H9 (cell line): ENCODE data around the gene KATNIP. TPM values are rescaled to one million over a fixed set of nuclear protein-coding genes. Genes with fewer than 3 reads are reported as not detected.

ENCODE experiments used
- DNase-seq: peaks from one replicate; pipeline ENCODE4 v3.0.0-alpha.2; 2017
- H2AFZ ChIP-seq: one replicate; pipeline ENCODE4 v1.6.1; 2013; ENCODE audit warnings: mild to moderate bottlenecking, low read length, control low read depth, moderate library complexity
- H2AK5ac ChIP-seq: 2 replicates; pipeline ENCODE4 v1.6.1; 2013; ENCODE audit warnings: low read length, control low read depth, mixed read lengths; ENCODE audit not compliant: insufficient read length
- H2BK120ac ChIP-seq: one replicate; pipeline ENCODE4 v1.6.1; 2013; ENCODE audit warnings: low read depth, mild to moderate bottlenecking, low read length, control low read depth, inconsistent platforms; ENCODE audit not compliant: poor library complexity, severe bottlenecking
- H2BK12ac ChIP-seq: 2 replicates; pipeline ENCODE4 v1.6.1; 2013; ENCODE audit warnings: low read length, control low read depth, mixed read lengths, low read depth; ENCODE audit not compliant: insufficient read length
- H2BK15ac ChIP-seq: 2 replicates; pipeline ENCODE4 v1.6.1; 2013; ENCODE audit warnings: low read depth, low read length, control low read depth
- H2BK20ac ChIP-seq: one replicate; pipeline ENCODE4 v1.6.1; 2013; ENCODE audit warnings: low read depth, mild to moderate bottlenecking, low read length, control low read depth, inconsistent platforms; ENCODE audit not compliant: poor library complexity, severe bottlenecking
- H2BK5ac ChIP-seq: 2 replicates; pipeline ENCODE4 v1.6.1; 2013; ENCODE audit warnings: low read length, control low read depth, mixed read lengths; ENCODE audit not compliant: insufficient read length
- H3K14ac ChIP-seq: 2 replicates; pipeline ENCODE4 v1.6.1; 2013; ENCODE audit warnings: low read length, control low read depth; ENCODE audit not compliant: insufficient read depth
- H3K18ac ChIP-seq: 2 replicates; pipeline ENCODE4 v1.6.1; 2013; ENCODE audit warnings: low read depth, mild to moderate bottlenecking, mixed read lengths, low read length, control low read depth; ENCODE audit not compliant: insufficient read length
- H3K23ac ChIP-seq: 2 replicates; pipeline ENCODE4 v1.6.1; 2013; ENCODE audit warnings: low read length, control low read depth, mixed read lengths, low read depth; ENCODE audit not compliant: insufficient read length
- H3K23me2 ChIP-seq: 2 replicates; pipeline ENCODE4 v1.6.1; 2013; ENCODE audit warnings: low read depth, mild to moderate bottlenecking, mixed read lengths, low read length, control low read depth; ENCODE audit not compliant: insufficient read length, poor library complexity, severe bottlenecking
- H3K27ac ChIP-seq: 2 replicates; pipeline ENCODE4 v1.5.1; 2013; ENCODE audit warnings: low read length, control low read depth, mixed read lengths, low read depth; ENCODE audit not compliant: insufficient read length
- H3K27me3 ChIP-seq: 2 replicates; pipeline ENCODE4 v1.6.1; 2013; ENCODE audit warnings: low read length, control low read depth, inconsistent platforms; ENCODE audit not compliant: insufficient read depth
- H3K4ac ChIP-seq: 2 replicates; pipeline ENCODE4 v1.6.1; 2013; ENCODE audit warnings: low read depth, mild to moderate bottlenecking, control low read depth, inconsistent platforms, low read length, moderate library complexity
- H3K4me1 ChIP-seq: 2 replicates; pipeline ENCODE4 v1.6.1; 2013; ENCODE audit warnings: low read length, control low read depth, inconsistent platforms; ENCODE audit not compliant: insufficient read depth
- H3K4me2 ChIP-seq: 2 replicates; pipeline ENCODE4 v1.6.1; 2013; ENCODE audit warnings: low read length, control low read depth, mixed read lengths; ENCODE audit not compliant: insufficient read length, insufficient read depth
- H3K56ac ChIP-seq: 2 replicates; pipeline ENCODE4 v1.6.1; 2013; ENCODE audit warnings: low read depth, mild to moderate bottlenecking, mixed read lengths, low read length, control low read depth; ENCODE audit not compliant: insufficient read length
- H3K79me1 ChIP-seq: 2 replicates; pipeline ENCODE4 v1.6.1; 2013; ENCODE audit warnings: low read depth, mild to moderate bottlenecking, moderate library complexity, low read length, control low read depth, inconsistent platforms; ENCODE audit not compliant: insufficient read depth, poor library complexity, severe bottlenecking
- H3K79me2 ChIP-seq: 2 replicates; pipeline ENCODE4 v1.6.1; 2013; ENCODE audit warnings: low read length, control low read depth, inconsistent platforms; ENCODE audit not compliant: insufficient read depth
- H3K9ac ChIP-seq: 2 replicates; pipeline ENCODE4 v1.6.1; 2013; ENCODE audit warnings: low read length, control low read depth, mixed read lengths; ENCODE audit not compliant: insufficient read length; ENCODE audit errors: extremely low read depth
- H3K9me3 ChIP-seq: one replicate; pipeline ENCODE4 v1.6.1; 2013; ENCODE audit warnings: low read depth, low read length, inconsistent platforms; ENCODE audit not compliant: control insufficient read depth
- H3T11ph ChIP-seq: one replicate; pipeline ENCODE4 v1.6.1; 2013; ENCODE audit warnings: mild to moderate bottlenecking, low read length, control low read depth, inconsistent platforms
- H4K20me1 ChIP-seq: one replicate; pipeline ENCODE4 v1.6.1; 2013; ENCODE audit not compliant: control insufficient read depth, insufficient read length, insufficient read depth
- H4K5ac ChIP-seq: 2 replicates; pipeline ENCODE4 v1.6.1; 2013; ENCODE audit warnings: low read depth, mild to moderate bottlenecking, mixed read lengths, low read length, control low read depth; ENCODE audit not compliant: insufficient read length
- H4K8ac ChIP-seq: replicated peaks from 2 replicates; pipeline ENCODE4 v1.6.1; 2013; ENCODE audit warnings: low read length, control low read depth, mixed read lengths, low read depth; ENCODE audit not compliant: insufficient read length
- H4K91ac ChIP-seq: 2 replicates; pipeline ENCODE4 v1.6.1; 2013; ENCODE audit warnings: low read depth, mild to moderate bottlenecking, moderate library complexity, mixed read lengths, low read length, control low read depth; ENCODE audit not compliant: insufficient read length
- H3K27ac Mint-ChIP-seq, 3 experiments: 2 replicates in 2 of 3; 3 replicates in 1 of 3; pipeline ENCODE4 v1.8.0; 2020 to 2021; ENCODE audit warnings: mixed read lengths in 3 of 3, mild to moderate bottlenecking in 1 of 3, moderate library complexity in 1 of 3
- H3K27me3 Mint-ChIP-seq: 2 replicates; pipeline ENCODE4 v1.8.0; 2021; ENCODE audit warnings: low read depth, mild to moderate bottlenecking, moderate library complexity, mixed read lengths
- H3K36me3 Mint-ChIP-seq, 3 experiments: 2 replicates in 2 of 3; 3 replicates in 1 of 3; pipeline ENCODE4 v1.8.0; 2020 to 2021; ENCODE audit warnings: low read depth in 3 of 3, mixed read lengths in 3 of 3; ENCODE audit not compliant: insufficient read depth in 1 of 3
- H3K4me1 Mint-ChIP-seq, 2 experiments: 2 replicates each; pipeline ENCODE4 v1.8.0; 2020; ENCODE audit warnings: mixed read lengths in 2 of 2
- H3K4me3 Mint-ChIP-seq, 2 experiments: 2 replicates in 1 of 2; 3 replicates in 1 of 2; pipeline ENCODE4 v1.8.0; 2020 to 2021; ENCODE audit warnings: mild to moderate bottlenecking in 2 of 2, mixed read lengths in 2 of 2, moderate library complexity in 1 of 2
- H3K9me3 Mint-ChIP-seq, 2 experiments: 2 replicates in 1 of 2; 3 replicates in 1 of 2; pipeline ENCODE4 v1.8.0; 2020; ENCODE audit warnings: mild to moderate bottlenecking in 2 of 2, mixed read lengths in 2 of 2, moderate library complexity in 1 of 2
- WGBS: extraction: QIAGEN DNeasy Blood & Tissue Kit; methylation state at CpG from one replicate; pipeline ENCODE4 v1.1.7; 2013; ENCODE audit warnings: missing lambda C conversion rate, low lambda C conversion rate, mixed read lengths; ENCODE audit not compliant: insufficient read length; ENCODE audit errors: extremely low coverage; 5-methylcytosine and 5-hydroxymethylcytosine counted together
- total RNA-seq: library from RNA; stranded (reverse); gene quantifications from 2 replicates; pipeline ENCODE4 v1.2.1, GENCODE V29; 2021
- TF ChIP-seq, protein P1 (sequence below): fragments of 200-600 bp; sonication (generic); conservative IDR thresholded peaks from 3 replicates; pipeline ENCODE4 v1.8.0; 2021; ENCODE audit warnings: antibody characterized with exemption, mild to moderate bottlenecking

Gene KATNIP
- total RNA-seq, 1 experiment from 2014 or later: 13.2 TPM

GRCh38 chr16:27514806-27515205, 35.1 kb upstream of the KATNIP start:
- H3T11ph ChIP-seq: no peak overlapping the region
- Mint-ChIP-seq H3K9me3 (no peaks in the 10 kb centered on the region), H3K27me3 (no peaks in the 10 kb centered on the region), H3K4me3 (no peak overlapping the region), H3K27ac (0 out of 7 replicates have a peak overlapping the region, but pooled peaks of 1 of the 3 experiments have one; percentile 28), H3K4me1 (no peaks in the 10 kb centered on the region), H3K36me3 (peaks cover 38 to 65% (median 59%) of the 10 kb centered on the region in 3 experiments; a peak in 6 of 7 replicates)
- no peaks in the 10 kb centered on the region for H3K9me3 ChIP-seq
- H2BK20ac ChIP-seq: no peak overlapping the region
- TF ChIP-seq, protein P1, sequence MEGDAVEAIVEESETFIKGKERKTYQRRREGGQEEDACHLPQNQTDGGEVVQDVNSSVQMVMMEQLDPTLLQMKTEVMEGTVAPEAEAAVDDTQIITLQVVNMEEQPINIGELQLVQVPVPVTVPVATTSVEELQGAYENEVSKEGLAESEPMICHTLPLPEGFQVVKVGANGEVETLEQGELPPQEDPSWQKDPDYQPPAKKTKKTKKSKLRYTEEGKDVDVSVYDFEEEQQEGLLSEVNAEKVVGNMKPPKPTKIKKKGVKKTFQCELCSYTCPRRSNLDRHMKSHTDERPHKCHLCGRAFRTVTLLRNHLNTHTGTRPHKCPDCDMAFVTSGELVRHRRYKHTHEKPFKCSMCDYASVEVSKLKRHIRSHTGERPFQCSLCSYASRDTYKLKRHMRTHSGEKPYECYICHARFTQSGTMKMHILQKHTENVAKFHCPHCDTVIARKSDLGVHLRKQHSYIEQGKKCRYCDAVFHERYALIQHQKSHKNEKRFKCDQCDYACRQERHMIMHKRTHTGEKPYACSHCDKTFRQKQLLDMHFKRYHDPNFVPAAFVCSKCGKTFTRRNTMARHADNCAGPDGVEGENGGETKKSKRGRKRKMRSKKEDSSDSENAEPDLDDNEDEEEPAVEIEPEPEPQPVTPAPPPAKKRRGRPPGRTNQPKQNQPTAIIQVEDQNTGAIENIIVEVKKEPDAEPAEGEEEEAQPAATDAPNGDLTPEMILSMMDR: no peak
- H4K5ac ChIP-seq: no peak overlapping the region
- H3K56ac ChIP-seq: no peak overlapping the region
- no peak overlapping the region for H4K91ac ChIP-seq
- H2BK12ac ChIP-seq: no peak overlapping the region
- no peak overlapping the region for H3K4me2 ChIP-seq
- H3K14ac ChIP-seq: no peak overlapping the region
- no peak for DNase-seq
- no peak overlapping the region for H3K9ac ChIP-seq
- H2AK5ac ChIP-seq: no peak overlapping the region
- H3K27me3 ChIP-seq: no peaks in the 10 kb centered on the region
- H3K79me1 ChIP-seq: no peaks in the 10 kb centered on the region
- no peak overlapping the region for H2AFZ ChIP-seq
- H3K23ac ChIP-seq: no peak overlapping the region
- no peak overlapping the region for H4K8ac ChIP-seq
- H4K20me1 ChIP-seq: peaks cover 4% of the 10 kb centered on the region
- no peaks in the 10 kb centered on the region for H3K79me2 ChIP-seq
- H3K4me1 ChIP-seq: no peaks in the 10 kb centered on the region
- no CpG with 5 or more reads among the region's 12 CpGs for WGBS
- no peaks in the 10 kb centered on the region for H3K23me2 ChIP-seq
- H2BK5ac ChIP-seq: no peak overlapping the region
- H2BK120ac ChIP-seq: no peak overlapping the region
- no peak overlapping the region for H2BK15ac ChIP-seq
- H3K4ac ChIP-seq: no peak overlapping the region
- H3K27ac ChIP-seq: no peak overlapping the region
- H3K18ac ChIP-seq: no peak overlapping the region
